ENCODE results near the gene C2orf92.

Gene C2orf92

DNA sequence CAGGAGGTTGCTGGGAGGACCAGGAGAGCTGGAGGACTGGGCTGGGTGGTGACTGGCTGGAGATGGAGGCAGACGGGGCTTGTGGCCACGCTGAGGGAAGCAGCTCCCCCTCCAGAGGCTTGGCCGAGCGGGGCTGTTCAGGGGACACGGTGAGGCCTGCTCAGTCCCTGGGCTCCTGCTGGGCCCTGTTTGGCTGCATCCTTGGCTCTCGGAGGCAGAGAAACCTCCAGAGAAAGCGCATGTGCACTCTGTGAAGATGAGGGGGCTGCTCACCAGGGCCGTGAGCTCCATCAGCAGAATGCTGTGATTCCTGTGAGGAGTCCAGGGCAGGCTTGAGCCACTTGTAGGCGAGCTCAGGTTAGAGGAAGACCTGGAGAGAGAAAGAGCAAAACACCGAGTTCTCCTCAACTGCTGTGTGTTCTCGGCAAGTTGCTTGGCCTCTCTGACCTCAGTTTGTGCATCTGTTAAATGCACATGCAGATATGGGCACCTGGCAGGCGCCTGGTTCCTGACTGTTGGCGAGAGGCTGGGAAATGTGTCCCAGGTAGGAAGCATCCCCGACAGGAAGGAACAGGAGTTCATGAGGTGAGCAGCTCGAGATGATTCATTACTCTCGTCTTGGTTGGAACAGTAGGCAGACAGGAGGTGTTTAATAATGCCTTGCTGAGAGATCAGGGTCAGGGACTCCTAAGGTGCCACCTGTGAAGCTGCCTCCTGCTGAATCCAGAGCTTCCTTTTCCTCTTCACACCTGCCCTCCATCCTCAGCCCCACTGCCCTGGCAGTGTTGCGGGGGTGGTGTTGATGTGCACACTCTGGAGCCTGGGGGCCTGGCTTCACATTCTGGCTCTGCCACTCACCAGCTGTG lies 44.8 kb downstream of the C2orf92 start:
- DNase-seq (ENCODE audit: low read depth) = no peak

DNA sequence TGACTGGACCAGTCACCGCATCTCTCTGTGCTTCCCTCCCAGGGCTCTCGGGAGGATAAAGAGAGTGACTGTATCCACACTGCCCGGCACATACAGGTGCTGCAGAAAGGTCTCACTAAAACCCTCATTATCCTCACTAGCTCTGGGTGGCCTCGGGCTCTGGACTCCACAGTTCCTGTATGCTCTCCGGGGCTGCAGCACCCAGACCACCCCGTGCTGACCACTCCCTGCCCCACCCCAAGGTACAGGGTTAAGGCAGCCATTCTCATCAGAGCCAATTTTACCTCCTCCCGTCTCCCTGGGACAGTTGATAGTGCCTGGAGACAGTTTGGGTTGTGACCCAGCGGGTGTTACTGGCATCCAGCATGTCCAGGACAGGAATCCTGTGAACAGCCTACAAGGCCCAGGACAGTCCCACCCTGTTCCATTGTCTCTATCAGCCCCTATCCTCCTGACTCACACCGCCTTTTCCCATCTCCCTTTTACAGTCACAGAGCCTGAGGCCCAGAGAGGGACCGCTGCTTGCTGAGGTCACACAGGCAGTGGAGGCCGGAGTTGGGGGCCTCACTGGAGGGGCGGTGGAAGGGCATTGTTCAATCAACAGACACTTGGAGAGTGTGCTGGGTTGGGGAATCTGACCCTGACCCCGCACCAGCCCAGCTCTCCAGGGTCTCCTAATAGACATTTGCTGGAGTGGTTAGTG lies 45.6 kb downstream of the C2orf92 start:
- no peak for DNase-seq (ENCODE audit: low read depth)

DNA sequence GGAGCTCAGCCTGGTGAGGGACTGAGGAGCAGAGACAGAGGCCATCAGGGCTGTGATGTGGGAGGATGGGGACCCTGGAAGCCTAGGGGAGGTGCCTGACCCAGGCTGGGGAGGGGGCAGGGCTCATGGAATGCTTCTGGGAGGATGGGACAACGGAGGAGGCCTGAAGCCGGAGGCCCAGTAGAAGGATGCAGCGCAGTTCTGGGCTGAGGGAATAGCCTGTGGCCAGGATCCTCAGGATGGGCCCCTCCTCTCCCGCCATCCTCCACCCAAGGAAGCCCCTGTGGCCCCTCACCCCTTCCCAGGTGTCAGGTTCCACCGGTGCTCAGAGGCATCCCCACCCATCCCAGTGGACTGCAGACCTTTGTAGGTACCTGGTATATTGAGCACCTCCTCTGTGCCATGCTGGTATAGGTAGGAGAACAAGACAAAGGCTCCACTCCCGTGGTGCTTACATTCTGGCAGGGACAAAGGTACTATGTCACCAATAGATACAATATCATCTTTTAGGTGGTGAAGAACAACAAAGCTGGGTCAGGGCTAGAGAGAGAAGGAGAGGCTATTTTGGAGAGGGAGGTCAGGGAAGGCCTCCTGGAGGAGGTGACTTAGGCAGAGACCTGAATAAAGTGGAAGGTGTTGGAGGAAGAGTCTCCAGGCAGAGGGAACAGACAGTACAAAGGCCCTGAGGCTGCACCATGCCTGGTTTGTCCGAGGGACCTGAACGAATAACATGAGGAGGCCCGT lies 46.6 kb downstream of the C2orf92 start:
- DNase-seq (ENCODE audit: low read depth) = no peak

DNA sequence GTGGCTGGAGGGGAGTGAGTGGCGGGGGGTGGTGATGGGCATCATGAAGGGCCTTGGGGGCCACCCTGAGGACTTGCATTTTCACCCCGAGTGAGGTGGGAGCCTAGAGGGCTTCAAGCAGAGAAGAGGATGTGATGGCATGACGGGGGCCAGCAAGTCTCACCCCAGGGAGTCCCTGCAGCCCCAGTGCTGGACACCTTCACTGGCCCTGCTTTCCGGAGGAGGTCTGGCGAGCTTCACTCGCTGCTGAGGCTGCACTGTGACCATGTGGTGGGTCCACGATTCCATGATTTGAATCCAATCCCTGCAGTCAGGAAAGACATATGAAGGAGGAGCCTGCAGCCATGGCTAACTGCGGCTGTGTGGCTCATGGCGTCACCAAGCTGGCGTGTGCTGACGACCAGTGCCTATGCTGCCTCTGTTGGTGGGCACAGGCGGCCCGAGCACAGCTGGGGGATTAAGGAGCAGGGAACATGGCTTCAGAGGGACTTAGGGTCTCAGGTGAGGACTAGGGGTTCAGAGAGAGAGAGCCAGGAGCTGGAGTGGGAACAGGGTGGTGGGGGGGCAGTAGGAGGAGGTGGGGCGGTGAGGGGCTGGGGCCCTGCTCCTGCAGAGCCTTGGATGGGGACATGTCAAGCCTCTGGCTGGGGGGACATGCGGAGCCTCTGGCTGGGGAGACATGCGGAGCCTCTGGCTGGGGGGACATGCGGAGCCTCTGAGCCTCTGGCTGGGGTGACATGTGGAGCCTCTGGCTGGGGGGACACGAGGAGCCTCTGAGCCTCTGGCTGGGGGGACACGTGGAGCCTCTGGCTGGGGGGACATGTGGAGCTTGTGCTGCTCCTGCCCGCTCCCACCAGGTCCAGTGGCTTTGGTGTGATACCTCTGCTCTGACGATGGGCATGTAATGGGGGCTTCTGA lies 47.4 kb downstream of the C2orf92 start:
- no peak for DNase-seq (ENCODE audit: low read depth)

DNA sequence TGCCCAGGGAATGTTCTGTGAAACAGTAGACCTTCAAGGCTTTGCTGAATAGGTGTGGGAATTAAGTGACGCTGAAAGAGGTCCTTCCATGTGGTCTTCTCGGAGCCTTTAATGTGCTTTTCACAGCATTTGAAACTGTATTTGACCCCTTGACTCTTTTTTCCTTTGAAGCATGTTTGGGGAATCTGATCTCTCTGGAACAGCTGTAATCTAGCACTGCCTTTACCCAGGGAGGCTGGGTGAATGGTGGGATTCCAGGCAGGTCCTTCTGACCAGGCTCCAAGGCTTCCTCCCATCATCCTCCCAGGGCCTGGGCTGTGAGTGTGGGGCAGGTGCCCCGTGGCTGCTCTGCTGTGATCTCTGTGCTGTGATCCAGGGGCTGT lies 48.1 kb downstream of the C2orf92 start:
- no peak for DNase-seq (ENCODE audit: low read depth)

DNA sequence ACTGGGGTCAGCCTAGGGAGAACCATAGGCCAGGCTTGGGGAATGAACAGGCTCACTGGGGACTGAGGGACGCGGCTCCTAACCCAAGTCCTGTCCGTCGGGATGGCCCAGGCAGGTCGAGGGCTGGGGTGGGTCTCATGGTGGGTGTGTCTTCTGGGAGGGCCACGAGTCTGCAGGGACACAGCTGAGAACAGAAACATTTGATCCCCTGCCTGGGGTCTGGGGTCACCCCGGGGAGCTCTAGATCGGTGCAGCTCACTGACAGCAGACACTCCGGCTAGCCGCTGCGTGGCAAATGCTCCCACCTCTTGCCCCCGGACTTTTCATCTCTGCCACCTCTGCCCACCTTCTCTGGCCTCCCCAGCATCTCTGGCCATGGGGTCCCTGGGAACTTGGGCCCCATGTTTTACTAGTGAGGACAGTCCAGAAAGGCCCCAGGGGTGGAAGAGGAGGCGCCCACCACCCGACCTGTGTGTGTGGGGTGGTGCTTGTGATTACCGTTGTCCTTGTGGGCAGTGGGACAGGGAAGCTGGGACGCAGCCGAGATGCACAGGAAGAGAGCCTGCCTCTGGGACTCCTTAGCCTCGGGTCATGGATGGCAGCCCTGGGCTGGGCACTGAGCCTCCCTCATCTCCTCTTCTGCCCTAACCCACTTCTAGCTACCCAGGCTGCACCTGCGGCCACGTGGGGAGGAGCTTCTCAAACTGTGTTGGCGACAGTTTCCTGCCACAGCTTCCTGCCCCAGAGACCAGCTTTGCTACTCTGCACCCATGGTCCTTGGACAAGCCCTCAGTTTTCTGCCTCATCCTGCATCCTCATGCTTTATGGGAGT lies 48.8 kb downstream of the C2orf92 start:
- DNase-seq (ENCODE audit: low read depth) = no peak

DNA sequence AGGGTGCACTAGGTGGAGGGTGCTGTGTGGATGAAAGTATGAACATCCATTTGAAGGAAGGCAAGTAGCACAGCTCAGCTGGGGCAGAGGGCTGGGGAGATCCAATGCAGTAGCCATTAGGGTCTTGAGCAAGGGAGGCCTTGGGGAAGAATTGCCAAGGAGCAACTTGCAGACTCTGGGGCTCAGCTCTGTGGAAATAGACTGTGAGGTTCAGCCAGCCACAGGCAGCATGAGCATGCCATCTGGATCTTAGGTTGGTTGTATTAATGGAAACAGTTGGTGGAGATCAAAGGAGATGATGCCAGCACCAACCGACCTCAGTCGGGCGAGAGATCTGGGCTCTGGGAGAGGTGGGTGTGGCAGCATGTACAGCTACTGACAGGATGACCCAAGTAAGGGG lies 49.4 kb downstream of the C2orf92 start:
- no peak for DNase-seq (ENCODE audit: low read depth)

DNA sequence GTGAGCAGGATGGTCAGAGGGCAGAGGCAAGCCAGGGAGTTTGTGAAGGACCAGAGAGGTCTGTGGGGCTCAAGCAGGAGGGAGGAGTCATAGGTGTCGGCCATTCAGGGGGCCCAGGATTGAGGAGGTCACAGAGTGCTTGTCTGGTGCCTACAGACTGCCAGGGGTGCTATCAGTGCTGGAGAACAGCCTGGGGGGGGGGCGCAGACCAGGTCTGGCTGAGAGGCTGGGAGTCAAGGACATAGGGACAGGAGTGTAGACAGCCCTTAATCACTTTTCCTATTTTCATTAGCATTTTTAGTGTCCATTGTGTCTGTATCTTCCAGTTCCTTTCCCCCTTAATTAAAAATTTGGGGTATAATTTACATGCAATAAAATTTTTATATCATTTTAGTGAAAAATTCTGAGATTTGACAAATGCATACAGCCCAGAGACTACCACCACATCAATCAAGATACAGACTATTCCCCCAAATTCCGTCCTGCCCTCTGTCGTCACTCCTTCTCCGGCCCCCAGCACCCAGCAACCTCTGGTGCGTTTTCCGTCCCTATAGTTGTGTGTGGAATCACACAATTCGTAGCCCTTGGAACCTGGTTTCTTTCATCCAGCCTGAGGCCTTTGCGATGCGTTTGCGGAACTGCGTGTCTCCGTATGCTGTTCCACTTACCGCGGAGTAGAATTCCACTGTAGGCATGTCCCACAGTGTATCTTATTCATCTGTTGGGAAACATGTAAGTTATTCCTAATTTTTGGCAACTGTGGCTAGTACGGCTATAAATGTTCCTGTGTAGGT lies 50.0 kb downstream of the C2orf92 start:
- DNase-seq (ENCODE audit: low read depth) = no peak

DNA sequence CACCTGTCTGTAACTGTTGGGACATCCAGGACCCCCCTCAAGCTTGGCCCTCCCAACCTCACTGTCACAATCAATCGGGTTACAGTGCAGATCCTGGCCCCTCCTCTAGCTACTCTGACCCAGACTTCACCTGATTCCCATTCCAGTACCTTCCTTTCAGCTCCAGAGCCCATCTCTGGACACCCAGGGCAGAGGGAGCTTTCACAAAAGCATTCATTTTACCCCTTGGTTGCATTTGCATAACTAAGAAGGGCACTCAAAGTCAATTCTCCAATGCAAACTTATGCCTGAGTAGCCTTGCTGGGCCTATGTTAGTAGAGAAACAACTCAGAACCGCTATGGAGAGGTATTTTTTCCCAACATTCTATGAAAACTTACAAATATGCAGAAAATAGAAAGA lies 51.2 kb downstream of the C2orf92 start:
- DNase-seq (ENCODE audit: low read depth) = no peak

DNA sequence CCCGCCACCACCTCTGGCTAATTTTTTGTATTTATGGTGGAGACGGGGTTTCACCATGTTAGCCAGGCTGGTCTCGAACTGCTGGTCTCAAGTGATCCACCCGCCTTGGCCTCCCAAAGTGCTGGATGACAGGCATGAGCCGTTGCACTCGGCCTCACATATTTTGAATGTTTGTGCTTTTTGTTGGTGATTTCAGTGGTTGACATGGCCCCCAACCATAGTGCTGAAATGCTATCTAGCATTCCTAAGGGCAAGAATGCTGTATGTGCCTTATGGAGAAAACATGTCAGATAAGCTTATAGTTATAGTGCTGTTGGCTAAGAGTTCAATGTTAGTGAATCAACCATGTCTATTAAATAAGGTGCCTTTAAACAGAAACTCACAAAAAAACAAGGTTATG lies 52.7 kb downstream of the C2orf92 start:
- DNase-seq (ENCODE audit: low read depth) = no peak

DNA sequence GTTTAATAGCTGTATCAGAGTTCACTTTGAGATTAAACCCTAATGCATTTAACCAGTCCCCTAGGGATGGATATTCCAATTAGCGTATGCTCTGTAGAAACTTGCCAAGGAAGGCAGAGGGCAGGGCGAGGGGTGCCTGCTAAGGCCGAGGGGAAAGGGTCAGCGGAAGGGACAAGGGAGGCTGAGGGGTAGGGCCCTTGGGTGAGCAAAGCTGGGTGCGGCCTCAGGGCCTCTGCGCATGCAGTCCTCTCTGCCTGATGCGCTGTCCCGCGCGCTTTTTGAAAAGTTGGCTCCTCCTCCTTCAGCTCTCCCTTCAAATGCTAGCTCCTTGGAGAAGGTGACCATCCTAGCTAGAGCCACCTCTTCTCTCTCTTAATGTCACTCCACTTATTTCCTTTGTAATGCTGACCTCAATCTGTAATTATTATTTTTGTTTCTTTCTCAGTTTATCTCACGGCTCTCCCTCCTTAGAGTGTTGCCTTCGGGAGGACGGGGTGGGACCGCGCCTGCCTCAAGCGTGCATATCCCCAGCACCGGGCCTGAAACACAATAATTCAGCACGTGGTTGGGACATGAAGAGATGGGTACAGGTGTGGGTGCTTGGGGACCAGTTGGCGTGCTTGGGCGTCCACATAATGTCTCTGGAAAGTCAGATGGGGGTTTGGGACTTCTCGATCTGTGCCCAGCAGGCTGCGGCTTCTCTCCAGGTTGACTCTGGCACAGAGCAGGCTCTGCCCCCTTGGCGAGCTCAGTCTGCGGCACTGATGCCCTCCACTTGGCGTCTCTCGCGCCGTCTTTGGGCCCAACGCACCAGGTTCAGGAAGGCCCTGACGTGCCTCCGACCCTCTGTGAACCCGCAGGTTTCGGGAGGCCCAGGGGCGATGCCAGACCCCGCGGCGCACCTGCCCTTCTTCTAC lies 53.9 kb downstream of the C2orf92 start:
- no peak for DNase-seq (ENCODE audit: low read depth)

DNA sequence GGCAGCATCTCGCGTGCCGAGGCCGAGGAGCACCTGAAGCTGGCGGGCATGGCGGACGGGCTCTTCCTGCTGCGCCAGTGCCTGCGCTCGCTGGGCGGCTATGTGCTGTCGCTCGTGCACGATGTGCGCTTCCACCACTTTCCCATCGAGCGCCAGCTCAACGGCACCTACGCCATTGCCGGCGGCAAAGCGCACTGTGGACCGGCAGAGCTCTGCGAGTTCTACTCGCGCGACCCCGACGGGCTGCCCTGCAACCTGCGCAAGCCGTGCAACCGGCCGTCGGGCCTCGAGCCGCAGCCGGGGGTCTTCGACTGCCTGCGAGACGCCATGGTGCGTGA lies 54.5 kb downstream of the C2orf92 start:
- DNase-seq (ENCODE audit: low read depth) = no peak

DNA sequence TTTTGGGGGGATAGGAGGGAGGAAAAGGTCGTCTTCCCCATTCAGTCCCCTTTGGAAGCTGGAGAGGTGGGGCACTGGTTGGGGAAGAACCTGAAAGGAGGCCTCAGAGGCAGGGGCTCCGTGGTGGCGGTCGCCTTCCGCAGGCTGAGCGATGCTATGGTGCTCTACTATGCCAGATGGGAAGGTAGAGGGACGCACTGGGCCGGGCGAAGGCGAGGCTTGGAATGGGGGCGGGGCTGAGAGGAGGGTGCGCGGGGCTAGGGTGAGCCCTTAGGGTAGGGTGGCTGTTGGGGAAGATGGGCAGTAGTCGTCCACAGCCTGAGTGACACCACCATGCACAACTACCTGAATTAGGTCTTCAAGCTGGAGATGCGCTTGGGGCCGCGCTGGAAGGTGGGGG lies 55.0 kb downstream of the C2orf92 start:
- no peak for DNase-seq (ENCODE audit: low read depth)

DNA sequence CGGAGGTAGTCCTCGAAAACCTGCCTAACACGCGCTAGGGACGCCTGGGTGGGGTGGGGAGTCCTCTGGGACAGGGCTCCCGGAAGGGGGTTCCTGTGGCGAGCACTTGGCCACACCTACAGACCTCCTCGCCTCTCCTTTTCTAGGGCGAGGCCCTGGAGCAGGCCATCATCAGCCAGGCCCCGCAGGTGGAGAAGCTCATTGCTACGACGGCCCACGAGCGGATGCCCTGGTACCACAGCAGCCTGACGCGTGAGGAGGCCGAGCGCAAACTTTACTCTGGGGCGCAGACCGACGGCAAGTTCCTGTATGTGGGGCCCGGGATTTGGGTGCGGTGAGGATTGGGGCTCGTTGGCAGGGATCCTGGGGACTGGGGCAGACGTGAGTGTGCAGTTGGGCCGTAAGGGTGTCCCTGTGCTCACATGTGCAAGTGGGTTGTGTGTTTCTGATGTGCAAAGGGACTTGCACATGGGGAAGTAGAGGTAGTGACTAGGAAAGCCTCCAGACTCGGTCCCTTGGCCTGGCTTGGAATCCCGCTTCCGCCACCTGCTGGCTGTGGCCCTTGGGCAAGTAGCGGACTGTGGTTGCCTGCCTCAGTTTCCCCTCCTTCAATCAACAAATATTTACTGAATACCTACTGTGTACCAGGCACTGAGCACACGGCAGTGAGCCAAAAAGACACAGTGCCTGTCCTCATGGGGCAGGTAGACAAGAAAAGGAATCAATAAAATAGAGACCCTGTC lies 55.6 kb downstream of the C2orf92 start:
- no peak for DNase-seq (ENCODE audit: low read depth)

DNA sequence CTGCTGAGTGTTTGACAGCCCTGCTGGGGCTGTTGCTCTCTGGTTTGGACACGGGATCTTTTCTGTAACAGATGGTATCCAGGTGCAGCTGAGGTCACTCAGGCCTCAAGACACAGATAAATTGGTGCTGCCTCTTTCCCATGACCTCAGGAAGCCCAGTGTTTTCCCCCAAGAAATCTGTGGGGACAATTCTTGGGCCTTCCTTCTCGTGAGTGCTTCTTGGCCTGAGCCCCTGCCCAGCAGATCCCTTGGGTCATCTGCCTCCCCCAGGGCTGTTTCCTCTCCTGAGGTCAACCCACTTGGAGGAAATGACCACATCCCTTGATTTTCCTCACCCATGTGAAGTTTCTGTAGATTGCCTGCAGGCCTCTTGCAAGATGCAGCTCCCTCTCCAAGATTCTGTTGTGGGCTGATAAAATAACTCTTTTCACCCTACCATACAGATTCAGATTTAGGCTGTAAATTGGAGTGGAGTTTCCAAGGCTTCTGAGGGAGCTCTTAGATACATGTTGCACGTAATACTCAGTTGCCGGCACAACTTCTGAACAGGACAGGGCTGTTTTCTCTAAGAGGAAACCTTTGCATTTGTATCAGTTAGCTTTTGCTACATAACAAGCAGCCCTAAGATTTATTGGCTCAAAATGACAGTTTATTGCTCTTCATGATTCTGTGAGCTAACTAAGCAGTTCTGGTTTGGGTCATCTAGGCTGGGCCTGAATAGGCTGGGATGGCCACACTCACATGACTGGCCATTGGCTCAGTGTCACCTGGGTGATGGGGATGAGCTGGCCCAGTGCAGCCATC lies 57.0 kb downstream of the C2orf92 start:
- DNase-seq (ENCODE audit: low read depth) = no peak

DNA sequence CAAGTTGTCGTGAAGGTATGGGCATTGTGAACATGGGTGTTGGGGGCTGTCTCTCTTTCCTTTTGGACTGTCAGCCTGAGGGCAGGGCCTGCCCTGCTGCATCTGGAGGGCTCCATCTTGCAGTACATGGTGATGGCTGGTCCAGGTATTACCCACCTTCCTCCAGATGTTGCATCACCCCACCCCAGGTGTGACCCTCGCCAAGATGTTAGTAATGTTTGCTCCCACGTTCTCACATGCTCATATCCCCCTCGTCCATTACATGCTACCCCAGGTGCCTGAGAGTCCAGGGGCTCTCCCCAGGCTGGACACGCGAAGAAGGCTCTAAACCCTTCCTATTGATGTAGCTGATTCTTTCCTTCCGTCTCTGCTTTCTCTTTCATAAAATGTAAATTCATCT lies 57.8 kb downstream of the C2orf92 start:
- DNase-seq (ENCODE audit: low read depth) = no peak

DNA sequence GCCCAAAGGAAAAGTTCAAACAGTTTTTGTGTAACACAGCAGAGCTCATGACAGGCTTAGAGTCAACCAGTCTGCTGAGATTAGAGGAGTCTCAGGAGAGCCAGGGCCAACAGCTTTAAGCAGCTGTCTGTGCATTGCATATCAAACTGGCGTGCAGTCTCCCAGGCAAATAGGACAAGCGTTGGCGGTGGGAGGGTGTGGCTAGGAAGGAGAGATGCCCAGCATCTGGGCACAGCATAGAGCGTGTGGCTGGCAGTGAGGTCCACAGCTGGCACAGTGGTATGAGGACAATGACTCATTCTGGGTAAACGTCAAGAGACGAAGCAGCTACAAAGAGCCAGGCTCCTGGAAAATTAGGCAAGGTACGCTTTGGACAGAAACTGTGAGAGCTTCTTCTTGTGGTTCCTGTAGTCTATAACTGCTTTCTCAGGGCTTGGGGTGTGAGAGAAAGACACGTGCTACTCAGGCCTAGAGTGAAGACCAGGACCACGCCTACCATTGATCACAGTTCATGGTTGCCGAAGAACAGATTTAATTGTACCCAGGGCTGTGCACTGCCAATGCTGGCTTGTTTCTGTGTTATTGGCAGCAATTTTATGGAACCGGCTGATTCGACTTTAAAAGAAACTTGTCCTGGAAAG lies 58.7 kb downstream of the C2orf92 start:
- DNase-seq (ENCODE audit: low read depth) = no peak

Data from fibroblast of the conjunctiva (primary cell).